T-helper 1 cell treated with Interleukin-12 subunit alpha and Interleukin-12 subunit beta and Interleukin-4 antibody, amounts not matched to agents 30 μg/mL and 1 μg/mL, for 36 hours (primary cell): ENCODE measurements around the gene VAV2.
"Not testable (repeated sequence)": the region's sequence is repeated elsewhere in the genome, so short reads cannot be mapped to it uniquely, and the experiment has no call there.

Experiments
- H3K27ac Mint-ChIP-seq: one replicate; pipeline ENCODE4 v1.8.0; 2021; ENCODE audit warnings: mild to moderate bottlenecking, mixed read lengths
- H3K27me3 Mint-ChIP-seq: one replicate; pipeline ENCODE4 v1.8.0; 2021; ENCODE audit warnings: low read depth, mixed read lengths
- H3K36me3 Mint-ChIP-seq: one replicate; pipeline ENCODE4 v1.8.0; 2021; ENCODE audit warnings: low read depth, mixed read lengths
- H3K4me1 Mint-ChIP-seq: one replicate; pipeline ENCODE4 v1.8.0; 2021; ENCODE audit warnings: low read depth, mixed read lengths
- H3K4me3 Mint-ChIP-seq: one replicate; pipeline ENCODE4 v1.8.0; 2021; ENCODE audit warnings: mild to moderate bottlenecking, moderate library complexity, mixed read lengths
- H3K9me3 Mint-ChIP-seq: one replicate; pipeline ENCODE4 v1.8.0; 2021; ENCODE audit warnings: mixed read lengths

The VAV2 gene

DNA sequence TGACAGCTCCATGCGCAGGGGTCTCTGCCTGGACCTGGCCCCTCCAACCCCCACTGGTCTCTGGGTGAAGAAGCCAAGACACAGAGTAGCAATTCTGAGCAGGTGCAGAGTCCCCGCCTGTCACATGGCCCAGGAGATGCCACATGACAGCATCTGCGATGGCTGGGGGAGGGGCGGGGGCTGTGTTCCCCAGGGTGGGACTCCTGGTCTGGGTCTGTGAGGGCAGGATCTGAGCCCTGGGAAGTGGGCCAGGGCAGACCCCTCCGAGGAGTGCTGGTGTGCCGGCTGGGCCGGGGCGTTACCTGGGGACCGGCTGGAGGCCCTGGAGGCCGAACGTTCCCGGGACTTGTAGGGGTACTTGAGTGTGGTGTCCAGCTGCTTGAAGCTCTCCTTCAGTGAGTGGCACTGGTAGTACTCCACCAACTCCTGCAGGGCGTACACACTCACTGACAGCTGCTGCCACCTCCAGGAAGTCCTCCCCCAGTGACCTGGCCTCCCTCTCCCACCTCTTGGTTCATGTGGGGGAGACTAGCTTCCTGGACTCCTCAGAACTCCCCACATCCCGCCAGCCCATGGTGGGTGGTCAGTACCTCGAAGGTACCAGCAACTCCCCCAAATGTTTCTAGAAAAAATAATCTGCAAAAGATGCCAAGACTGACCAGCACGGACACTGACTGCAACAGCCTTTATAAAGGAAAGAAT, 221.9 kb downstream of the VAV2 start:
- no peaks in the 10 kb centered on the region for H3K4me1 Mint-ChIP-seq
- no peaks in the 10 kb centered on the region for H3K27me3 Mint-ChIP-seq
- H3K36me3 Mint-ChIP-seq = no peaks in the 10 kb centered on the region
- H3K27ac Mint-ChIP-seq = no peak overlapping the region
- H3K9me3 Mint-ChIP-seq = peaks cover 23% of the 10 kb centered on the region
- H3K4me3 Mint-ChIP-seq = no peak overlapping the region

DNA sequence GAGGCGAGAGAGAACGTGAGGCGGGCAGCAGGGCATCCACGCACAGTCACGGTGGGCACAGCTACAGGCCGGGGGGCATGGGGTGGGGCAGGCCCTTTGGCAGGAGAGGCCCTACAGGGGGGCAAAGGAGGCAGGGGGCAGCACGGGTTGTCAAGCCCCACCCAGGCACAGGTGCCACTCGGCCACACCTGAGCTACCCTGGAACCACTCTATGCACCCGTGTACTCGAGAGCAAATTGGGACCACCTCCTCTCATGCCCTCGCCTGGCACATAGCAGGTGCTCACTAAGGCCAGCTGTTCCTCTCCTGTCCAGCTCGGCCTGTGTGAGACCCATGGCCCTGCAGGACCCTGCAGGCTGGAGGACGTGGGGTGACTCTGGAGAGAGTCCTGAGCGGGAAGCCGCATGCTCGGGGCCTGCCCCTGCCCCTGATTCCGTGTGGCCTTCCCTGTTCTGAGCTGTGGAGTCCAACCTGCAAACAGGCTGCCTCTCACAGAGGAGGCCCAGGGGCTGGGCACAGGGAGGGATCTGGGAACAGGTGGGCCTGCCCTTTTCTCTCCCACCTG, 222.5 kb downstream of the VAV2 start:
- Mint-ChIP-seq H3K4me3 (no peak overlapping the region), H3K36me3 (no peaks in the 10 kb centered on the region), H3K9me3 (peaks cover 25% of the 10 kb centered on the region), H3K27me3 (no peaks in the 10 kb centered on the region), H3K27ac (no peak overlapping the region), H3K4me1 (no peaks in the 10 kb centered on the region)

DNA sequence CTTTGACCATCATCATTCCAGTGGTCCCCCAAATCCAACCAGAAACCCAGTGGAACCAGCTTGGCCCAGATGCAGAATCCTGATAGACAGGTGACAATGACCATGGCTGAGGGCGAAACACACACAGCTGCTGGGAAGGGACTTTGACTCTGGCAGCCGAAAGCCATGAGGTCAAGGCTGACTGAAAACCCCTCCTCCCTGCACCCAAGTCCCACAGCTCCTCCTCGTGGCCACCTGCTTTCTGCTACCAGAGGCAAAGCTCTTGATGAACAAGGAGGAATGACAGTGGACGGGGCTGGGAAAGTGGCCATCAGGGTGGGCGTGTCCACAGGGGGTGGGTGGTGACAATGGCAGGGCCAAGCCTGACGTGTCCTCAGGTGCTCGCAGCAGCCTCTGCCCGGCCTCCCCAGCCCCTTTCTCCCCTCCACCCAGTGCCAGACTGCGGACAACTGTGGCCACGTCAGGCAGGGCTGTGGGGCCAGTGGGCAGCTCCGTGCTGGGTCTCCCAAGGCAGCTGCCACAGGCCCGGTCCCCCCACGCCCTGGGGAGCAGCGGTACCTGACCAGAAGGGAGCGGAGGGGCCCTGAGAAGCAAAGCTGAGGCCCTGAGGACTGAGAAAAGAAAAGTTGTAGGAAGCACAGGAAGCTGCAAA, 223.1 kb downstream of the VAV2 start:
- Mint-ChIP-seq H3K9me3 (peaks cover 25% of the 10 kb centered on the region), H3K27me3 (no peaks in the 10 kb centered on the region), H3K4me1 (no peaks in the 10 kb centered on the region), H3K27ac (no peak overlapping the region), H3K4me3 (no peak overlapping the region), H3K36me3 (no peaks in the 10 kb centered on the region)

DNA sequence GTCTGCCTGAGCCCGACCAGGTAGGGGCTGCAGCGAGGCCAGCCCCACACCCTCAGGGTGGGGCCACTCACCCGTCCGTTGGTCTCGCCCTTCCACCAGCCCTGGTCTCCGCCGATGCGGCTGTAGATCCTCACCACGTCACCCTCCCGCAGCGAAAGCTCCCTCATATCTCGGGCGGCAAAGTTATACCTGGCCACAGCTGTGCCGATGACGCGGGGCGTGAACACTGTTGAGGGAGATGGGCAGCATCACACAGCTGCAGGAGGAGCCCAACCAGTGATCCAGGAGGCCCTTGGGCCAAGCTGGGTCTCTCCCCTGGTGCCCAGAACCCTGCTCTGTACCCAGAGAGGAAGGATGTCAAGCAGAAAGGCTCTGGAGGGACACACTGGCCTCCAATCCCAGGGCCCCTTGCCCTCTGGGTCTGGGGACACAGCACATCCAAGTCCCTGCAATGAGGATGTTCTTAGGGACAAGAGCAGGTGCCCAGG, 223.7 kb downstream of the VAV2 start:
- Mint-ChIP-seq H3K27me3 (no peaks in the 10 kb centered on the region), H3K4me1 (no peaks in the 10 kb centered on the region), H3K4me3 (no peak overlapping the region), H3K36me3 (no peaks in the 10 kb centered on the region), H3K9me3 (peaks cover 25% of the 10 kb centered on the region), H3K27ac (no peak overlapping the region)

DNA sequence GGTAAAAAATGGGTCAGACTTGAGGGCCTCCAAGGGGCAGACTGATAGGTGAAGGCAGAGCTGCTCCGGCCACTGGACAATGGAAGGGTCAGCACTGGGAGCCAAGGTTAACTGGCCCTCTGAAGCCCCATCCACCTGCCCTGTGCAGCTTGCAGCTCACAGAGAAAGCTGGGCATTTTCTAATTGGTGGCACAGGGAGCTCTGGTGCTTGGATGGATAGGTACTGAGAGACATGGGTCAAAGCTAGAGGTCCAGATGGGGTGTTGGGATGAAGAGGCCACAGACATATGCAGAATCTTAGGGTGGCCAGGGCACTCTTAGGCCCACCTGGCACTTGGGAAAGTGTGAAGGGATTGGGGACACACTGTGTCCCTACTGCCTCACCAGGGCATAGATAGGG, 224.5 kb downstream of the VAV2 start:
- no peaks in the 10 kb centered on the region for H3K36me3 Mint-ChIP-seq

DNA sequence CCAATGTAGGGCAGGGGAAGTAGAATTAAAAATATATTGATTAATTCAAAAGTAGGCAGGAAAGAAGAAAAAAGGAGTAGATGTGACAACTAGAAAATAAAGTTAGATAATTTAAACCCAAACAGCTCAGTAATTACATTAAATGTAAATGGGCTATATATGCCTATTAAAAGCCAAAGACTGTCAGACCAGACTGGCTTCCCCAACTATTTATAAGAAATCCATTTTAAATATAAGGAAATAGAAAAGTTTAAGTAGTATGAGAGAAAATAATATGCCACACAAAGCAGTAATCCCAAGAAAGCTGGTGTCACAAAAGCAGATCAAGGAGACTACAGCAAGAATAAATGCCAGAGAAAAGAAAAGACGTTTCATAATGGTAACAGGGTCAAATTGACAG, 225.1 kb downstream of the VAV2 start:
- H3K9me3 Mint-ChIP-seq = peaks cover 25% of the 10 kb centered on the region
- H3K36me3 Mint-ChIP-seq = no peaks in the 10 kb centered on the region
- no peak overlapping the region for H3K4me3 Mint-ChIP-seq

More for the DNA sequence above, 224.5 kb downstream of the VAV2 start:
- Mint-ChIP-seq H3K9me3 (peaks cover 25% of the 10 kb centered on the region), H3K27ac (no peak overlapping the region), H3K4me1 (no peaks in the 10 kb centered on the region), H3K27me3 (no peaks in the 10 kb centered on the region), H3K4me3 (no peak overlapping the region)

DNA sequence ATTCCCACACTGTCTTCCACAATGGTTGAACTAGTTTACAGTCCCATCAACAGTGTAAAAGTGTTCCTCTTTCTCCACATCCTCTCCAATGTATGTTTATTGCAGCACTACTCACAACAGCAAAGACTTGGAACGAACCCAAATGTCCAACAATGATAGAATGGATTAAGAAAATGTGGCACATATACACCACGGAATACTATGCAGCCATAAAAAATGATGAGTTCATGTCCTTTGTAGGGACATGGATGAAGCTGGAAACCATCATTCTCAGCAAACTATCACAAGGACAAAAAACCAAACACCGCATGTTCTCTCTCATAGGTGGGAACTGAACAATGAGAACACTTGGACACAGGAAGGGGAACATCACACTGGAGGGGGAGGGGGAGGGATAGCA, 225.9 kb downstream of the VAV2 start:
- H3K36me3 Mint-ChIP-seq, H3K4me3 Mint-ChIP-seq, H3K27ac Mint-ChIP-seq, H3K4me1 Mint-ChIP-seq, H3K27me3 Mint-ChIP-seq: not testable (repeated sequence)
- H3K9me3 Mint-ChIP-seq = peaks cover 25% of the 10 kb centered on the region

More for the DNA sequence above, 225.1 kb downstream of the VAV2 start:
- Mint-ChIP-seq H3K4me1 (no peaks in the 10 kb centered on the region), H3K27me3 (no peaks in the 10 kb centered on the region), H3K27ac (no peak overlapping the region)

DNA sequence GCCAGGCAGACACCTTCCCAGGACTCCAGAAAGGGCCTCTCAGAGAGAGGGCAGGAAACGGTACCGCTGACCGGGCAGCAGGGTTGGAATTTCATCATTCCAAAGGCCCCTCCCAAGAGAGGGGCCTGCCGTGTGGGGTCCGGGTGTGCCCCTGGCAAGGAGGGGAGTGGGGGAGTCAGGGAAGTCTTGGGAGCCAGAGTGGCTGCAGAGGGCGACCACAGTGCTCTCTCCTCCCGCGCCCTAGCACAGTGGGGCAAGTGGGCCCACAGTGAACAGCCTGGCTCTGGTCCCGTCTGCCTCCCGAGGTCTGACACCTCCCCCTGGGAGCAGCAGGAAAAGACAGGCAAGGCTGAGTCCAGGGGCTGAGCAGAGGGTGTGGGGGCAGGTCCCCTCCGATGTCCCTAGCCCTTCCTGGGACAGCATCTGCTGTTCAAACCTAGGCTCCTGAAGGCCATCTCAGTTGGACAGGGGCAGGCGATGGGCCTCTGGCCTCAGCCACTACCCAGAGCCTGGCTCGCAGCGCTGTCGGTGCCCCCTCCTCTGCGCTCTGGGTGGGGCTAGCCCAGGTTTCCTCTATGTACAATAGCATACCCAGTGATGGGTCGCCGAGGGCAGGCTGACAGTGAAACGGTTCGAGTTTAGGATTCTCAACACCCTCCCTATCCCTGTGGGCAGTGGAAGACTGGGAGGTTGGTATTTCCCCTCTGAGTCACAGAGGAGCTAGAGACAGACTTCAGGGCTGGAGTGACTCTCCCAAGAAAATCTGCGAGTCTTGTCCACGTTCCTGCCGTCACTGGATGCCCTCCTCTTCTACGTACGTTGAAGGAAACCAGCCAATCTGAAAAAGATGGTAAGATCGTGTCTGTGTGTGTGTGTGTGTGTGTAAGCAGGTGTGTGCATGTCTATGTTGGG, 228.6 kb downstream of the VAV2 start:
- H3K27ac Mint-ChIP-seq = no peak overlapping the region
- H3K4me1 Mint-ChIP-seq = no peaks in the 10 kb centered on the region
- no peak overlapping the region for H3K4me3 Mint-ChIP-seq
- H3K27me3 Mint-ChIP-seq = no peaks in the 10 kb centered on the region
- H3K9me3 Mint-ChIP-seq = peaks cover 25% of the 10 kb centered on the region
- H3K36me3 Mint-ChIP-seq = no peaks in the 10 kb centered on the region

DNA sequence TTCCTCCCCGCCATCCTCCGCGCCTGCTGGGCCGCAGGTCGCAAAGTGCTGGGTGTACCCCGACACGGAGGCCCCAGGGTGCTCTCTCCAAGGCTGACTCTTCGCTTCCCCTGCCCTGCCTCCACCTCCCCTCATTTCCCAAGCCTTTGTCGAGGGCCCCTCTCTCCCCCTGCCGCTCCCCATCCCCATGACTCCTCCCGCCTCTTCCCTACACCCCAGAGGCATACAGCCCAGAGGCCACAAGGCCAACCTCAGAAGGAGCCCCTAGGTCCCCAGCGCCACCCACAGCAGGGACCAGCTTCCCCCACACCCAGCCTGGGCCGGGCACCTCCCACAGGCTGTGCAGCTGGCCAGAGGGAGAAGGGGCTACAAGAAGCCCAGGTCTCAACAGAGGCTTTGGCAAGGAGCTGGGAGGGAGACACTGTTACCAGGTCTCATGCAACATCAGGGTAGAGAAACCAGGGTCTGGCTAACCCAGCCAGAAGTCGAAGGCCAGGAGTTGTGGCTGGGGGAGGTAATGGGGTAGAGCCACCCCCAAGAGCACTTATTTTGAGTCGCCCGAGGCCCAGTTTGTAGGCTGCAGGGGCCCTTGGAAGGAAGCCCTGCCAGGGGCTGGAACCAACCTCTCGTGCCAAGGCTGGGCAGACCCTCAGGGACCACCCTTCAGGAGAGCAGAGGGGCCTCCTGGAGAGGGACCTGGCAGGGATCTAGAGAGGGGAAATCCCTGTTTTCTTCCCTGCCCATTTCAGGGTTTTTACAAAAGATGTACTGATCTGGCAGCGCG, 229.4 kb downstream of the VAV2 start:
- H3K27ac Mint-ChIP-seq = no peak overlapping the region
- H3K4me3 Mint-ChIP-seq = no peak overlapping the region
- H3K27me3 Mint-ChIP-seq = no peaks in the 10 kb centered on the region
- peaks cover 25% of the 10 kb centered on the region for H3K9me3 Mint-ChIP-seq
- no peaks in the 10 kb centered on the region for H3K4me1 Mint-ChIP-seq
- no peaks in the 10 kb centered on the region for H3K36me3 Mint-ChIP-seq

DNA sequence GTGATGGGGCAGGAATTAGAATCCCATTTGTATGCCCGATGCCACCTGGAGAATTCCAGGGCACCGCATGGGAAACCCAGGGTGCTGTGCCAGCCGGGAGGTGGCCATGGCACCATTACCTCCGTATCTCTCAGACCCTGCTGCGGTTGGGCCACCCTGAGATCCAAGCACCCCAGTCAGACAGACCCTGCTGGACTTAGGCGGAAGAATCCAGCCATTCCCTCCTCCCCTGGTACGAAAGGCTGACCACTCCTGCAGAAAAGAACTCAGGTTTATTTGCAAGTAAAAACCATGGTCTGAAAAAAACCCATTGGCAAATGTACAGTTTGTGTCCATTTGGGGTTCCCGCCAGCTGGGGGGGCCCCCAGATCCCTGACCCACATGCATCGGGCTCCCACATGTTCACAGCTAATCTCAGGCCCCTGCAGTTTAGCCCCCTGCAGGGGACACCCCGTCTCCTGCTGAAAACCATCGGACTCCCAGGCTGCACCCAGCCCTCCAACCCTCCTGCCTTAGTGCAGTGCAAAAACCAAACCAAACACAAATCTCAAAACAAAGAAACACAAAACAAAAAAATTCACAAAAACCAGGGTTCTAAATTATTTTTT, 230.4 kb downstream of the VAV2 start:
- Mint-ChIP-seq H3K27ac (no peak overlapping the region), H3K9me3 (peaks cover 16% of the 10 kb centered on the region), H3K27me3 (no peaks in the 10 kb centered on the region), H3K4me1 (no peaks in the 10 kb centered on the region), H3K36me3 (no peaks in the 10 kb centered on the region), H3K4me3 (no peak overlapping the region)

DNA sequence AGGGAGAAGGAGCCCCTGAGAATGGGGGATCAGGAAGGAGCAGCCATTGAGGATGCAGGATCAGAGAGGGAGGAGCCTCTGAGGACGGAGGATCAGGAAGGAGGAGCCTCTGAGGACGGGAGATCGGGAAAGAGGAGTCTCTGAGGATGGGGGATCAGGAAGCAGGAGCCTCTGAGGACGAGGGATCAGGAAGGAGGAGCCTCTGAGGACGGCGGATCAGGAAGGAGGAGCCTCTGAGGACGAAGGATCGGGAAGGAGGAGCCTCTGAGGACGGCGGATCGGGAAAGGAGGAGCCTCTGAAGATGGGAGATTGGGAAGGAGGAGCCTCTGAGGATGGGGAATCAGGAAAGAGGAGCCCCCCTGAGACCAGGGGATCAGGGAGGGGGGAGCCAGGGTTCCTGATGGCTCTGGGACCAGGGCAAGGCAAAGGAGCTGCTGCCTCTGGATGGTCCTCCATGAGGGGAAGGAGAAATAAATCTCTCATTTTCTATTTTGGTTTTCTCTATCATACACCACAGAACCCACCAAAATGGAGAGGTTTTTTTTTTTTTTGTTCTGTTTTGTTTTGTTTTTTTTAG, 231.3 kb downstream of the VAV2 start:
- H3K36me3 Mint-ChIP-seq = no peaks in the 10 kb centered on the region
- H3K4me3 Mint-ChIP-seq = no peak overlapping the region
- H3K27me3 Mint-ChIP-seq = no peaks in the 10 kb centered on the region
- H3K4me1 Mint-ChIP-seq = no peaks in the 10 kb centered on the region
- peaks cover 11% of the 10 kb centered on the region for H3K9me3 Mint-ChIP-seq
- H3K27ac Mint-ChIP-seq = no peak overlapping the region

DNA sequence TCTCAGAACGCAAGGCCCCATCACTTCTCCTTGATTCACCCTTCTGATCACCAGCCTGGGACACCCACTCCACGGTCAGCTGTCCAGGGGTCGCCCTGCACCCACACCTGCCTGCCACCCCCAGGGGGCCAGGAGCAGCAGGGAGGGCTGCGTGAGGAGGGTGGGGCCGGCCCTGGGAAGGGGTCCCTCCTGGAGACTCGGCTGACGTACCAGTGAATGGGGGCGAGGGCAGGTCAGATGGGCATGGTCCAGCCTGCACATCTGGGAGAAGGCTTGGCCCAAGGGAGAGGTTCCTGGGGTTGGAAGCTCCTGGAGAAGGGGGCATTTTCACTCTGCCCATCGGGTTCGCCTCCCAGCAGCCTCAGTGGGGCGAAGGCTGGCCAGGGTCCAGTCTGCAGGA, 232.2 kb downstream of the VAV2 start:
- no peaks in the 10 kb centered on the region for H3K27me3 Mint-ChIP-seq
- no peak overlapping the region for H3K4me3 Mint-ChIP-seq
- H3K27ac Mint-ChIP-seq = no peak overlapping the region
- no peaks in the 10 kb centered on the region for H3K36me3 Mint-ChIP-seq
- peaks cover 4% of the 10 kb centered on the region for H3K9me3 Mint-ChIP-seq
- H3K4me1 Mint-ChIP-seq = no peaks in the 10 kb centered on the region

DNA sequence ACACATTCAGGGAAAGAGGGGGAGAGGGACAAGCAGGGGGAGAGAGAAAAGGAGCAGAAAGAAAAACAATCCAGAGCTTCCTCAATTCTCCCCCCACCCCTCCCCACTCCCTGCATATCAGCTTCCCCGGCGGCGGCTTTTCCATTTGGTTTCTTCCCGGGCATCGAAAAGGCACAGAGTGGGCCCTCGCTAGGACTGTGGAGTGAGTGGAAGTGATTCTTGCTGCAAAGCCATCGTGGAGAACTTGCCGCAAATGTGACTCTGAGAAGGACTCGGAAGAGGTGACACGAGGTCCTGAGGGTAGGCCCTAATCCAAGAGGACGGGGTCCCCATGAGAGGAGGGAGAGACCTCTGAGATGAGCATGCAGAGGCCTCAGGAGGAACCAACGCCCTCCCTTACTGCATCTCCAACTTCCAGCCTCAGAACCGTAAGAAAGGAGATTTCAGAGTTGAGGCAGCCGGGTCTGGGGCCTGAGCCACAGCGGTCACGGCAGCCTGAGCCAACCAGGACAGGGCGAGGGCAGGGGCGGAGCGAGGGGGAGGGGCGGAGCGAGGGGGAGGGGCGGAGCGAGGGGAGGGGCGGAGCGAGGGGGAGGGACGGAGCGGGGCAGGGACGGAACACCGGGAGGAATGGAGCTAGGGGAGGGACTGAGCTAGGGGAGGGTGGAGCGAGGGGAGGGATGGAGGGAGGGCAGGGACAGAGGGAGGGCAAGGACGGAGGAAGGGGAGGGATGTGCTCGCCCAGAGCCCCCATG, 232.8 kb downstream of the VAV2 start:
- H3K4me1 Mint-ChIP-seq = no peaks in the 10 kb centered on the region
- H3K9me3 Mint-ChIP-seq = peaks cover under 1% of the 10 kb centered on the region
- H3K27me3 Mint-ChIP-seq = no peaks in the 10 kb centered on the region
- no peak overlapping the region for H3K4me3 Mint-ChIP-seq
- no peaks in the 10 kb centered on the region for H3K36me3 Mint-ChIP-seq
- H3K27ac Mint-ChIP-seq = no peak overlapping the region
